Fibroblast of pulmonary artery (primary cell): ENCODE data around the gene NECAB2.

Experiments
- DNase-seq: peaks from one replicate; pipeline ENCODE4 v3.0.0-alpha.2; 2010; ENCODE audit warnings: low read depth
- H3K4me3 ChIP-seq: replicated peaks from 2 replicates; pipeline ENCODE4 v1.5.1; 2011; ENCODE audit warnings: low read depth, mild to moderate bottlenecking, control low read depth, low read length, moderate library complexity
- CTCF ChIP-seq: IDR thresholded peaks from 2 replicates; pipeline ENCODE4 v1.5.1; 2011; ENCODE audit warnings: mild to moderate bottlenecking, control low read depth, low read length, inconsistent platforms; ENCODE audit errors: missing control alignments

NECAB2 gene

GRCh38 chr16:83942815-83943515 is 25.1 kb upstream of the NECAB2 start:
- H3K4me3 ChIP-seq = no peak overlapping the region
- no peak for TF ChIP-seq CTCF
- no peak for DNase-seq

DNA sequence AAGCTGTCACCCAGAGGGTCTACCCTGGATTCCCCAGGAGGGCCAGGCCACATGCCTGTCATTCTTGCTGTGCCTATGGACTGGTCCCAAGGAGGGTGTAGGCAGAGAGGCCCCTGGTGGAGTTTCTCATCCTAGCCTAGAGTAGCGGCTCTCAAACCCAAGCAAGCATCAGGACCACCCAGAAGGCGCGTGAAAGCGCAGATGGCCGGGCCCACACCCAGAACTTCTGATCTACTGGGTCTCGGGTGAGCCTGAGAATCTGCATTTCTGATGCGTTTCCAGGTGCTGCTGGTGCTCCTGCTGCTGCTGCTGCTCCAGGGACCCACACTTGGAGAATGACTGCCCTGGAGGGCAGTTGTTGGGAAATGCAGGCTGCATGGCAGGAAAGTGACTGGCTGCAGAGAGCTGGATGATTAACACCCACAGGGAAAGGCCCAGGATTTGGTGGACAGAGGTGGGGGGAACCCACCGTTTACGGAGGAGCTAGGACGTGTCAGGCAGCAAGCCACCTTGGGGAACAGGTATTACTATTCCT is 24.5 kb upstream of the NECAB2 start:
- no peak for TF ChIP-seq CTCF
- no peak overlapping the region for H3K4me3 ChIP-seq
- no peak for DNase-seq

DNA sequence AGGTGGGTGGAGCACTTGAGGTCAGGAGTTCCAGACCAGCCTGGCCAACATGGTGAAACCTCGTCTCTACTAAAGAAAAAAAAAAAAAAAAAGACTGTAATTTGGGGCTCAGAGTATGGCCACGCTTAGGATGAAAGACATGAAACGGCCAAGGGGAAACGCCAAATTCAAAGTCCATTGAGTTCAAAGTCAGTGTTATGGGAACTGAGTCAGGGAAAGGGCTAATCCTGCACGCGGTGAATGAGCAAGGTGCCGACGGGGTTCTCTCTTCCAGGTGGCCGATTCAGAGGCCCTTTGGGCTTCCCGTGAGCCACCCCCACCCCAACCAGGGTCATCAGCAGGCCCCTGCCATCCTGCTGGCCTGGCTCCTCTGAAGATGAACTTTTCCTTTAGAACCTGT is 22.5 kb upstream of the NECAB2 start:
- DNase-seq = no peak
- TF ChIP-seq CTCF = no peak
- no peak overlapping the region for H3K4me3 ChIP-seq

GRCh38 chr16:83946154-83946780 is 21.8 kb upstream of the NECAB2 start:
- no peak for DNase-seq
- no peak for TF ChIP-seq CTCF
- H3K4me3 ChIP-seq = no peak overlapping the region

- no peak for DNase-seq
- H3K4me3 ChIP-seq = no peak overlapping the region
- no peak for TF ChIP-seq CTCF
Observed at GRCh38 chr16:83946781-83947566, 21.1 kb upstream of the NECAB2 start.

GRCh38 chr16:83947642-83948234 is 20.3 kb upstream of the NECAB2 start:
- no peak for DNase-seq
- no peak overlapping the region for H3K4me3 ChIP-seq
- TF ChIP-seq CTCF = no peak
